ENCODE results near the gene C20orf96.

The C20orf96 gene

GRCh38 chr20:312067-312466 is 21.5 kb upstream of the C20orf96 start:
- no peak for DNase-seq

DNA sequence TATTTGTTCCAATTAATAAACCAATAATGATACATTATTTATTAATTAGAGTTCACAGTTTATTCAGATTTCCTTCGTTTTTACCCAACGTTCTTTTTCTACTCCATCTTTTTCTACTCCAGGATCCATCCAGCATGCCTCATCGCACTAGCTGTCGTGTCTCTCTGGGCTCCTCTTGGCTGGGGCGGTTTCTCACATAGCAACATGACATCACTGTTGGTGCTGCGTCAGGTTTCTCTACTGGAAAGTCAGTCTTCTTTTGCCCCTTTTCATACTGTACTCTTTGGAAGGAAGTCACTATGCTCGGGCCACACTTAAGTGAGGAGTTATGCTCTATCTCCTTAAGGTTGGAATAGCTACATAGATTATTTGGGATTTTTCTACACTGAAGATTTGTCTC is 21.1 kb upstream of the C20orf96 start:
- no peak for DNase-seq

DNA sequence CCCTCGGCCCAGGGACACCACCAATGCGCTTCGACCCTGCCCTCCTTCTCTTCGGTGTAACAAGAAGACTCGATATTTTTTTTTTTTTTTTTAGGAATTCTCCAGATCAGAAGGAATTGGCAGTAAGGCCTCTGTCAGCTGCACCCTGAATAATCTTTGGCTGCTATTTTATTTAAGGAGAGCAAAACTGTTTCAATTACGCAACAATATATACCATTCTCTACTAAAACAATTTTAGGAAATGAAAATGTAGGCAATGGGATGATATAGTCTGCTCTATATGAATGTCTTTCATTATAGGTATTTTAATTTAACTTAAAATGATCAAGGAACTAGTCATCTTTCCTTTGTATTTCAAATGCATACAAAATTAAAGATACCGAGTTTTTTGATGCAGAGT is 20.1 kb upstream of the C20orf96 start:
- no peak for DNase-seq

DNA sequence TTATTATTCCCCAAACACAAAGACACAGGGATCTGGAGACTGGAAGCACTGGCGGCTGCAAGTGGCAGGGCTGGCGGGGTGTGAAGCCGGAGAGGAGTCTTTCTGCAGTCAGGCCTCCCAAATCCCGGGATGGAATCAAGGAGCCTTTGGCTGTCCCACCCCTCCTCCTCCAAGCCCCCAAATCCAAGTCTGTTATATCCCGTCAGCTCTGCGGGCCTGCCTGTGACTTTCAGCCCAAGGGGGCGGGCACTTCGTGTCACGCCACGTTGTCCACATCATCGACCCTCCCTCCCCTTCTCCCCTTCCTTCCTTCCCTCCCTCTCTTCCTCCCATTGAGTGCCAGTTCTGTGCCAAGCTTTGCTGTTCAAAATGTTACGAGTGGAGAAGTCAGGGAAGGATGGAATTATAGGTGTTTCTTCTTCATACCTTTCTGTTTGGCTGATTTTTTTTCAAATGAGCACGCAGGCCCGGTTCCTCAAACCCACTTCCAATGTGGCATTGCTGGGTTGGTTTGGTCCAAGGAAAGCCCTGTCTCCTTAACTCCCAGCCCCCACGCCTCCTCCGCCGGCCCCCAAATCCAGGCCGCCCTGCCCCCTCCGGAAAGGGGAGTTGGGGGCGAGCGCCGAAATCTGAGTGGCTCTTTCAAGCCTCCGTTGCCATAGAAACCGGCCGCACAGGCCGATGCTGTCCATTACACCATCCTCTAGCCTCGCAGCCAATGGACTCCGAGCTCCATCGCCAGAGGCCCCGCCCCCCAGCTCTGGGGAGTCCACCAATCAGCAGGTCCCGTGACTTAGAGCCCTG is 19.5 kb upstream of the C20orf96 start:
- DNase-seq, result peak; percentile 100

GRCh38 chr20:309306-309840 is 18.8 kb upstream of the C20orf96 start:
- peak; percentile 55 for DNase-seq

- no peak for DNase-seq
Measured at GRCh38 chr20:308427-309038, 18.0 kb upstream of the C20orf96 start.

- no peak for DNase-seq
Measured at GRCh38 chr20:305745-306144, 15.2 kb upstream of the C20orf96 start.

DNA sequence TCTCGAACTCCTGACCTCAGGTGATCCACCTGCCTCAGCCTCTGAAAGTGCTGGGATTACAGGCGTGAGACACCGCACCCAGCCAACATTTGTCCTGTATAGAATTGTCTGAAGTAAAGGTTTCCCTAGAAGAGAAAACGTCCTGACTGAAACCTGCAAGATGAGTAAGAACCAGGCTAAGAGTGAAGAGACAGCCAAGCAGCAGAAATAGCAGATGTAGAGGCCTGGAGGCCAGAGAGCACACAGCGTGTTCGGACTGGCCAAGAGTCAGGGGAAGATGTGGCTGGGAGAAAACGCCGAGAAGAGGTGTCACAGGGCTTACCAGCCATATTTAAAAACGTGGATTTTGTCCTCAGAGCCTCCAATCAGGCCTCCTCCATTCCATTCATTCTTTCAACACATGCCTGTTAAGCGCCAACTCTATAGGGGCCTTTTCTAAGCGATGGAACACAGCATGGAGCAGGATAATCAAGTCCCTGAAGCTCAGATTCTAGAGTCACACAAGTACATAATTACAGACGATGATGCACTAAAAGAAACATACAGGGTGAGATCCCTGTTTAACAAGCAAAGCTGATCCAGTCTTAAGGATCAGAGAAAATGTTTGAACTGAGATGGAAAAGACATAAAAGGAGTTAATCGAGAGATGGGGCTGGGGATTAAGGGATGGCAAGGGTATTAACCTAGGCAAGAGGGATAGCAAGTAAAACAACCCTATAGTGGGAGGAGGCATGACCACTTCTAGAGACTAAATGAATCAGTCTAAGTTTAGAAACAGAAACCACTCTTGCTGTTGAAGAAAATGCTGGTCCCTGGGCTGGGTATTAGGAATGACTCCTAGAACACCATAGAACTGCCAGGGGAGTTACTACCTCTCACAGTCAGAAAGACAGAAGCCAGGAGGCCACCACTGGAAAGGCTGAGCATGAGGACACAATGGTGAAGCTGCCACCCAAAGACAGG is 11.6 kb upstream of the C20orf96 start:
- no peak for DNase-seq

DNA sequence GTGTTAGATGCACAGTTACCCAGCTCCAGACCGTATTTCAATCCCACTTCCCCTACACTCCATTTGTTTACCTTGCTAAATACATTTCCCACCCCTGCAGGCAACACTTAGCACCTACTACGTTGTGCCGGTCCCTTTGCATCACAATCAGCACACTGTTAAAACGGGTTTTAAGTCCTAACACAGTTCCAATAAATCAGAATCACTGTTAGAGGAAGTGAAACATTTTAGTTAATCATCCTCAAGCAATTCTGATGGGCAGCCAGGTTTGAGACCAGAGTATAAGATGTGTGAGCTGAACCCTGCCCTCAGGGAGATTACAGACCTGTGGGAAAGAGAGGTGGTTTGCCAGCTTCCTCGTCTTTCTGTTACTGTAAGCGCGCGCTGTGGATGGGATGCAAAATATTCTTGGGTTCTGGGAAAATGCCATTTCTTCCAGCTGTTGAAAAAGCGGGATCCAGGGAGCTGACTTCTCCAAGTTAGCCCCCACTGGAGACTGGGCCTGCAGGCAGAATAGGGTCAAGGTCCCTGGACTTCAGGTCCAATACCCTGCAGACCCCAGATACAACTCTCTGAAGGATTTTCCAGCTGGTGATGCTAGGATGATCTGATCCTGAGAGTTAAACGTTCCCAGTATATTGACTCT is 9.9 kb upstream of the C20orf96 start:
- DNase-seq, result no peak

GRCh38 chr20:298776-299391 is 8.3 kb upstream of the C20orf96 start:
- DNase-seq, result no peak

DNA sequence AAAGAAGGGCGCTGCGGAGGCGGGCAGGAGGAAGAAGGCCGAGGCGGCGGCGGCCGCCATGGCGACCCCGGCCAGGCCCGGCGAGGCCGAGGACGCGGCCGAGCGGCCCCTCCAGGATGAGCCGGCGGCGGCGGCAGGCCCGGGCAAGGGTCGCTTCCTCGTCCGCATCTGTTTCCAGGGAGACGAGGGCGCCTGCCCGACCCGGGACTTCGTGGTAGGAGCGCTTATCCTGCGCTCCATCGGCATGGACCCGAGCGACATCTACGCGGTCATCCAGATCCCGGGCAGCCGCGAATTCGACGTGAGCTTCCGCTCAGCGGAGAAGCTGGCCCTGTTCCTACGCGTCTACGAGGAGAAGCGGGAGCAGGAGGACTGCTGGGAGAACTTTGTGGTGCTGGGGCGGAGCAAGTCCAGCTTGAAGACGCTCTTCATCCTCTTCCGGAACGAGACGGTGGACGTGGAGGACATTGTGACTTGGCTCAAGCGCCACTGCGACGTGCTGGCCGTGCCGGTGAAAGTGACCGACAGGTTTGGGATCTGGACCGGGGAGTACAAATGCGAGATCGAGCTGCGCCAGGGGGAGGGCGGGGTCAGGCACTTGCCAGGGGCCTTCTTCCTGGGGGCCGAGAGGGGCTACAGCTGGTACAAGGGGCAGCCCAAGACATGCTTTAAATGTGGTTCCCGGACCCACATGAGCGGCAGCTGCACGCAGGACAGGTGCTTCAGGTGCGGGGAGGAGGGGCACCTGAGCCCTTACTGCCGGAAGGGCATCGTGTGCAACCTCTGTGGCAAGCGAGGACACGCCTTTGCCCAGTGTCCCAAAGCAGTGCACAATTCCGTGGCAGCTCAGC is 7.6 kb upstream of the C20orf96 start:
- DNase-seq, result peak; percentile 78

- DNase-seq, result peak; percentile 96
Measured at GRCh38 chr20:297098-297924, 6.8 kb upstream of the C20orf96 start, which contains the start of gene ZCCHC3. Gene ZCCHC3 (plus strand): TSS chr20:297570. CDS start chr20:297587, 17 bp downstream.

DNA sequence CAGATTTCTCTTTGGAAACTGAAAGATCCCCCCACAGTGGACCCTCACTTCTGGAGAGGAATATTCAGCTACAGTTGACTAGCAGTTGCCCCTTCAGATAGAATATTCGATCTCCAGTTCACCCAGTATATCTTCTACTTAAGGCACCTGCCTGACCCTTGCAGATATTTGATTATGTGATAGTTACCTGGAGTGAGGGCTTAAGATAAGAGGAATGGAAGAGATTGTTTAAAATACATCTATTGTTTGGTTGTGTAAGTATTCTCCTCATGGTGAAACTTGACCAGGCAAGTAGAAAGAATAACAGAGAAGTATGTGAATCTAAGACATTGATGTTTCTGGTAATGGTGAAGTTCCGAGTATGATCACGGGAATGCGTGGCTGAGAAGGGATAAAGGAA is 5.3 kb upstream of the C20orf96 start:
- DNase-seq, result no peak

GRCh38 chr20:294602-295001 is 4.1 kb upstream of the C20orf96 start:
- no peak for DNase-seq

- DNase-seq, result no peak
Measured at GRCh38 chr20:289693-290083, 862 bp downstream of the C20orf96 start.

GRCh38 chr20:288956-289692 is 1.4 kb downstream of the C20orf96 start:
- DNase-seq, result no peak

GRCh38 chr20:286508-286907 is 4.0 kb downstream of the C20orf96 start:
- DNase-seq, result no peak

DNA sequence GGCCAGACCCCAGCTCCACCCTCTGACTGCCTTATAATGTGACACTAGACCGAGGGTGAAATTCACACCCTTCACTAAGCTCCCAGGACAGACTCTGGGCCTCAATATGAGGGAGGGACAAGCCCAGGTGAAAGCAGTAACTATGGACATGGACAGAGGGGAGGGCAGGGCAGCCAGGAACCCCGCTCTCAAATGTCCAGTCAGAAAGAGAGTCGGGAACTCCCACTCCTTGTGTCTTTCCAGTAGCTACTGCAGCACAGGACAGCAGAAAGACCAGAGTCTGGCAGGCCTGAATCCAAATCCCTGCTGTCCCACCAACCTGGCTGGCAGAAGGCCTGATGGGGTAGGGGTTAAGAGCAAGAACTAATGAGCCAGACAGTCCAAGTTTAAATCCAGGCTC is 6.4 kb downstream of the C20orf96 start:
- no peak for DNase-seq
